SK-N-SH treated with all-trans-retinoic acid at 6 μM for 48 hours (cell line): ENCODE measurements around the gene CINP.

Source experiments
- ATAC-seq: fragments of 200-7000 bp; cut with Tn5 transposase; 3 replicates; pipeline ENCODE4 v1.9.1; 2020; ENCODE audit warnings: mild to moderate bottlenecking, moderate library complexity
- ARNTL ChIP-seq: fragments of 450-650 bp; formaldehyde crosslinking; IDR thresholded peaks from 2 replicates; pipeline ENCODE4 v1.5.0; 2020; ENCODE audit warnings: low read depth, mild to moderate bottlenecking, moderate library complexity, borderline replicate concordance
- BACH2 ChIP-seq: fragments of 250-450 bp; sonication (Bioruptor Pico); IDR thresholded peaks from 2 replicates; pipeline ENCODE4 v1.9.0; 2021; ENCODE audit warnings: mild to moderate bottlenecking, borderline replicate concordance
- CREB5 ChIP-seq: fragments of 250-450 bp; sonication (Bioruptor Pico); IDR thresholded peaks from 2 replicates; pipeline ENCODE4 v1.5.1; 2020; ENCODE audit warnings: low read depth, mild to moderate bottlenecking, moderate library complexity
- ESRRG ChIP-seq: fragments of 250-450 bp; sonication (Bioruptor Pico); IDR thresholded peaks from 2 replicates; pipeline ENCODE4 v1.6.1; 2021; ENCODE audit warnings: mild to moderate bottlenecking
- GLIS3 ChIP-seq: fragments of 250-450 bp; sonication (Bioruptor Pico); IDR thresholded peaks from 2 replicates; pipeline ENCODE4 v1.5.0; 2020; ENCODE audit warnings: mild to moderate bottlenecking, moderate library complexity
- ISL1 ChIP-seq: fragments of 250-450 bp; sonication (Bioruptor Pico); IDR thresholded peaks from 2 replicates; pipeline ENCODE4 v2.1.2; 2022; ENCODE audit warnings: mild to moderate bottlenecking, moderate library complexity
- OSR1 ChIP-seq: fragments of 250-450 bp; sonication (Bioruptor Pico); IDR thresholded peaks from 2 replicates; pipeline ENCODE4 v1.8.0; 2022; ENCODE audit warnings: moderate library complexity, mild to moderate bottlenecking, inconsistent platforms
- PATZ1 ChIP-seq: fragments of 250-450 bp; sonication (Bioruptor Pico); IDR thresholded peaks from 2 replicates; pipeline ENCODE4 v1.8.0; 2020; ENCODE audit warnings: mild to moderate bottlenecking, moderate library complexity, borderline replicate concordance
- POU6F1 ChIP-seq: fragments of 250-450 bp; sonication (Bioruptor Pico); IDR thresholded peaks from 2 replicates; pipeline ENCODE4 v1.8.0; 2021; ENCODE audit warnings: low read depth, mild to moderate bottlenecking, moderate library complexity, borderline replicate concordance
- RARB ChIP-seq: fragments of 250-450 bp; sonication (Bioruptor Pico); IDR thresholded peaks from 2 replicates; pipeline ENCODE4 v1.8.0; 2021; ENCODE audit warnings: mild to moderate bottlenecking, moderate library complexity
- SNAI2 ChIP-seq: fragments of 250-450 bp; sonication (Bioruptor Pico); IDR thresholded peaks from 2 replicates; pipeline ENCODE4 v1.5.0; 2020; ENCODE audit warnings: mild to moderate bottlenecking, moderate library complexity
- TCF4 ChIP-seq: fragments of 250-450 bp; sonication (Bioruptor Pico); IDR thresholded peaks from 2 replicates; pipeline ENCODE4 v1.8.0; 2021; ENCODE audit warnings: mild to moderate bottlenecking, moderate library complexity, borderline replicate concordance
- TOX ChIP-seq: fragments of 250-450 bp; sonication (Bioruptor Pico); IDR thresholded peaks from 2 replicates; pipeline ENCODE4 v1.8.0; 2021; ENCODE audit warnings: mild to moderate bottlenecking, moderate library complexity, borderline replicate concordance
- TSHZ2 ChIP-seq: fragments of 250-450 bp; sonication (Bioruptor Pico); IDR thresholded peaks from 2 replicates; pipeline ENCODE4 v1.5.0; 2020; ENCODE audit warnings: mild to moderate bottlenecking, moderate library complexity
- ZC3H10 ChIP-seq: fragments of 250-450 bp; sonication (Bioruptor Pico); IDR thresholded peaks from 2 replicates; pipeline ENCODE4 v1.5.1; 2021; ENCODE audit warnings: mild to moderate bottlenecking, moderate library complexity
- ZFP3 ChIP-seq: fragments of 250-450 bp; sonication (Bioruptor Pico); IDR thresholded peaks from 2 replicates; pipeline ENCODE4 v1.5.0; 2020; ENCODE audit warnings: mild to moderate bottlenecking, moderate library complexity
- ZFP30 ChIP-seq: fragments of 450-650 bp; formaldehyde crosslinking; IDR thresholded peaks from 2 replicates; pipeline ENCODE4 v1.5.0; 2022; ENCODE audit warnings: mild to moderate bottlenecking, moderate library complexity
- ZNF565 ChIP-seq: fragments of 450-650 bp; formaldehyde crosslinking; conservative IDR thresholded peaks from 2 replicates; pipeline ENCODE4 v1.5.0; 2020; ENCODE audit warnings: low read depth, mild to moderate bottlenecking, moderate library complexity
- ZNF70 ChIP-seq: fragments of 450-650 bp; formaldehyde crosslinking; IDR thresholded peaks from 2 replicates; pipeline ENCODE4 v1.5.0; 2020; ENCODE audit warnings: mild to moderate bottlenecking, moderate library complexity
- ZNF8 ChIP-seq: fragments of 450-650 bp; formaldehyde crosslinking; IDR thresholded peaks from 2 replicates; pipeline ENCODE4 v1.5.0; 2020; ENCODE audit warnings: mild to moderate bottlenecking, moderate library complexity

Gene CINP

GRCh38 chr14:102370305-102370809, 7.7 kb upstream of the CINP start:
- no peak for ATAC-seq

GRCh38 chr14:102363182-102363943, 673 bp upstream of the CINP start:
- peak; percentile 41 for ATAC-seq
- TF ChIP-seq ESRRG (CRISPR knock-in tag): no peak
- no peak for TF ChIP-seq ZNF565 (CRISPR knock-in tag)
- no peak for TF ChIP-seq ISL1
- no peak for TF ChIP-seq OSR1
- TF ChIP-seq TCF4 (CRISPR knock-in tag): no peak
- no peak for TF ChIP-seq SNAI2 (CRISPR knock-in tag)
- TF ChIP-seq ZNF8 (CRISPR knock-in tag): no peak
- TF ChIP-seq POU6F1 (CRISPR knock-in tag): no peak
- TF ChIP-seq PATZ1 (CRISPR knock-in tag): no peak
- no peak for TF ChIP-seq CREB5 (CRISPR knock-in tag)

More at GRCh38 chr14:102370305-102370809, 7.7 kb upstream of the CINP start:
- no peak for TF ChIP-seq ARNTL (CRISPR knock-in tag)
- TF ChIP-seq BACH2 (CRISPR knock-in tag): no peak
- no peak for TF ChIP-seq OSR1

GRCh38 chr14:102362084-102362483, 606 bp downstream of the CINP start:
- ATAC-seq: peak; percentile 12
- no peak for TF ChIP-seq OSR1
- no peak for TF ChIP-seq ZNF70 (CRISPR knock-in tag)
- TF ChIP-seq PATZ1 (CRISPR knock-in tag): no peak
- no peak for TF ChIP-seq ZFP30 (CRISPR knock-in tag)
- no peak for TF ChIP-seq ZC3H10
- no peak for TF ChIP-seq TOX (CRISPR knock-in tag)
- no peak for TF ChIP-seq RARB (CRISPR knock-in tag)
- no peak for TF ChIP-seq BACH2 (CRISPR knock-in tag)
- TF ChIP-seq CREB5 (CRISPR knock-in tag): no peak

- ATAC-seq: no peak
- TF ChIP-seq TSHZ2 (CRISPR knock-in tag) (no peak), BACH2 (CRISPR knock-in tag) (no peak), ESRRG (CRISPR knock-in tag) (no peak), ZC3H10 (no peak), POU6F1 (CRISPR knock-in tag) (no peak), ZNF70 (CRISPR knock-in tag) (no peak), GLIS3 (CRISPR knock-in tag) (no peak), OSR1 (no peak), TOX (CRISPR knock-in tag) (no peak), ZFP3 (no peak), TCF4 (CRISPR knock-in tag) (no peak), ZFP30 (CRISPR knock-in tag) (no peak), ARNTL (CRISPR knock-in tag) (no peak), ZNF565 (CRISPR knock-in tag) (no peak)
Measured at GRCh38 chr14:102360388-102360787, 2.3 kb downstream of the CINP start.
